Pulmonary artery endothelial cell (primary cell): Measurements from ENCODE around the gene PHOSPHO1. TPM values are rescaled to one million over a fixed set of nuclear protein-coding genes. Genes with fewer than 3 reads are reported as not detected.

Experiments
- DNase-seq: peaks from one replicate; pipeline ENCODE4 v3.0.0-alpha.2; 2011; ENCODE audit warnings: low read depth, low spot score
- total RNA-seq: library from RNA; depleted of rRNA; stranded (reverse); fragments of >200 nt; gene quantifications from 2 replicates; pipeline ENCODE4 v1.2.3, GENCODE V29; 2014

Gene PHOSPHO1
- total RNA-seq, 1 donor from 2014 or later = 0.07 TPM

- DNase-seq = no peak
Measured at GRCh38 chr17:49242813-49243212, 12.2 kb upstream of the PHOSPHO1 start.

- no peak for DNase-seq
Measured at GRCh38 chr17:49241692-49242397, 11.3 kb upstream of the PHOSPHO1 start.

DNA sequence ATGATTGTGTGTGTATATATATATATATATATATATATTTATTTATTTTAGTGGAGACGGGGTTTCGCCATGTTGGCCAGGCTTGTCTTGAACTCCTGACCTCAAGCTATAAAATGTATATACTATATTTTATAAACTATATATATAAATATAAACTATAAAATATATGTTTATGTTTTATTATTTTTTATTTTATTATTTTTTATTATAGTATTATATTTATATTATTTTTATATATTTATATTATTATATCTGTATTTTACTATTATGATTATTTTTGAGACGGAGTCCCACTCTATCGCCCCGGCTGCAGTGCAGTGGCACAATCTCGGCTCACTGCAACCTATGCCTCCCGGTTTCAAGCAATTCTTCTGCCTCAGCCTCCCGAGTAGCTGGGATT lies 10.5 kb upstream of the PHOSPHO1 start:
- DNase-seq = no peak

DNA sequence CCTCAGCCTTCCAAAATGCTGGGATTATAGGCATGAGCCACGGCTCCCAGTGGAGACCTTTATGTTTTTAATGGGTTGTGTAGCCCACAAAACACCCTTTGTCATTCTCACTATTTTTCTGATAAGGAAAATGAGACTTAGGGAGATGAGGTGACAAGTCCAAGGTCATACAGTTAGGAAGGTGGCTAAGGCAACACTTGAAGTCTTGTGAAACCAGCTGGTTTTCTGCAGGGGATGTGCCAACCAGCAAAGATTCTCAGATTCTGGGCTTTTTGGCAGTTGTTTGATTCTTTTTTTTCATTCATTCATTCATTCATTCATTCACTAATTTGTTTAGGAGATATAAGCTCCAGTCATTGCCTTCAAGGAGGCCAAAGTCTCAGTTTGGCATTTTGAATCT lies 10.0 kb upstream of the PHOSPHO1 start:
- DNase-seq = no peak

DNA sequence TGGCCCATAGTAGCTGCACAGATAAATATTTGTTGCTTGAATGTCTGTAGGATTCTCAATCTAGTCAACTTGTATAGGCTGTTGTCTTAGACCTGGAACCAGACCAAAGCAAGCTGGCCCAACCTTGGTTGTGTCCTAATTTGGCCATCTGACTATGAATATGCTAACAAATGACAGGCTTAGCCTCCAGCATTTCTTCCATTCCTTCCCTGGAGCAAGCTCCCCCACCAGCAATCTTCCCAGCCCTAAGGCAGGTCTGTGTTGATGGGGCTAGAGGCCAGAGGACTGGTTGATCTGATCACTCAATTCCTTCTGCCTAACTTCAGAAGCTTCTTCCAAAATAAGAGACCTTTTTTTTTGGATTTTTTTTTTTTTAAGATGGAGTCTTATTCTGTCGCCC lies 9.4 kb upstream of the PHOSPHO1 start:
- no peak for DNase-seq

DNA sequence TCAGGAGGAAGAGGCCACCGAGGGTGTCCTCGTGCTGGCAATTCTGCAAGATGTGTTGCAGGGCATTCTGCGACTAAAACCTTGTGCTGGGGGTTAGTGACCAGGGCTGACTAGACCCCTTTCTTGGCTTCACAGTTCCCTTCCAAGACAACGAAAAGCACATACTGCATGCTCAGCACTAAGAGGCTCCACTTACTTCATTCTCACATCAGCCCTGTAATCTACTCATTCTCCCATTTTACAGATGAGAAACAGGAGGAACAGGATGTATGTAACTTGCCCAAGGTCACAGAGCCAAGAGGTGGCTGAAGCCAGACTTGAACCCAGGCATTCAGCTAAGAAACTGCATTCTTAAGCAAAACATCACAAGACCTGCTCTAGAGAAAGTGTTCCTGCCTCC lies 5.3 kb upstream of the PHOSPHO1 start:
- no peak for DNase-seq

GRCh38 chr17:49234509-49235080 lies 4.0 kb upstream of the PHOSPHO1 start:
- DNase-seq = no peak

GRCh38 chr17:49231563-49231894 lies 942 bp upstream of the PHOSPHO1 start:
- DNase-seq = no peak

GRCh38 chr17:49229805-49230600 lies 584 bp downstream of the PHOSPHO1 start:
- DNase-seq = no peak

GRCh38 chr17:49229076-49229804 lies 1.3 kb downstream of the PHOSPHO1 start:
- no peak for DNase-seq

- peak; percentile 30 for DNase-seq
Measured at GRCh38 chr17:49227436-49228261, 2.9 kb downstream of the PHOSPHO1 start.

GRCh38 chr17:49226771-49227435 lies 3.7 kb downstream of the PHOSPHO1 start:
- DNase-seq = no peak

DNA sequence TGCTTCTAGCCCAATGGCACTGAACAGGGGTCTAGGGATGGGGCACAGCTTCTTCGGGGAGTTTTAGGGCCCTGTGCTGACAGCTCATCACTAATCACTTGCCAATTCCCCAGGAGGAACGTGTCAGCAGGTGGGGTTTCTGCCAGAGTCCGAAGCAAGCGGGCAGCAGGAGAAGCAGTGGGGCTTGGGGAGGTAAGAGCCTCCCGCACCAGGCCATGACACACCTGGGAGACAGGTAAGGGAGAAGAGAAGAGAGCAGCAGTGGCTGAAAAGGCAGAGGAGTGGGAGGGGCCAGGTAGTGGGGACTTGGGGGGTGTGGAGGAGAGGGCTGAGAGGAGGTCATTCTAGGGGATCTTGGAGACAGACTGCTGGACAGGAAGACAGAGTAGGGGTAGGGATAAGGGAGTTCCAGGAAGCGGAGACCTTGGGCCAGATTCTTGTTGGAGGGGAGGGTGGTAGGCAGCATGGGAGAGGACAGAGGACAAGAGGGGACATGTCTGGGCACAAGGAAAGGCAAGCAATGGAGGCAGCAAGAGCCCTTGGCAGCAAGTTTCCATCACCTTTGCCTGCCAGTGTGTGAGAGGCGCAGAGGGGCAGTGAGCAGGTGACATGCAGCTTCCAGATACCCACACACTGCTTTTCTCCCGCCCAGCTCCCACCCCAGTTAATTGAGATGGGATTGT lies 4.9 kb downstream of the PHOSPHO1 start:
- DNase-seq = no peak

GRCh38 chr17:49224997-49225337 lies 5.6 kb downstream of the PHOSPHO1 start:
- DNase-seq = no peak

GRCh38 chr17:49224198-49224996 lies 6.2 kb downstream of the PHOSPHO1 start:
- DNase-seq = no peak

DNA sequence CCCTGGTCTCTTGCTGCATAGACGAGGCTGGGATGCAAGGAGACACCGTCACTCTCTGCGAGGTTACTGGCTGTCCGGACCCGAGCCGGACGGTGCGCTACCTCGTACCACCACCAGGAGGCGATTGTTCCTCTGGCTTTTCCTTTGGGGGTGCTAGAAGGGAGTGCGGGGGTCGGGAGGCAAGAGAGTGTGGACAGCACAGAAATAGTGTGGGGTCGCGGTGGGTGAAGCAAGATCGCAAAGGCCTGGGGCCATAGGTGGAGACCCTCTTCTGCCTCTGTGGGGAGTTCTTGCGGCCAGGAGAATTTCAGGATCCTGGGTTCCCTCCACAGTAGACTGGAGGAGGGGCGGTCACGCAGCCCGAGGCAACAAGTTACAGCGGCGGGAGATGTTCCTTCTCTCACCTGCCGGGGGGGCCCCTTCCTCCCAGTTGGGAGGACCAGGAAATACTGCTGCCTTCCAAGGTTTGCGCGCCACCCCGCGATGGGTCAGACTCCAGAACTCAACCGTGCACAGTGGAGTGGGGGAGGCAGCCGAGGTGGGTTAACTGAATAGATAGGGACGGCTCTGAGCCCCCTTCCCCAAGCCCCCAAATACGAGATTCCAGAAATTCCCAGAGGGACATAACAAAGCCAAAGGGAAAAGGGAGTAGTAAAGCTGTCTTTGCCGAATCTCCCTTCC lies 6.9 kb downstream of the PHOSPHO1 start:
- no peak for DNase-seq

DNA sequence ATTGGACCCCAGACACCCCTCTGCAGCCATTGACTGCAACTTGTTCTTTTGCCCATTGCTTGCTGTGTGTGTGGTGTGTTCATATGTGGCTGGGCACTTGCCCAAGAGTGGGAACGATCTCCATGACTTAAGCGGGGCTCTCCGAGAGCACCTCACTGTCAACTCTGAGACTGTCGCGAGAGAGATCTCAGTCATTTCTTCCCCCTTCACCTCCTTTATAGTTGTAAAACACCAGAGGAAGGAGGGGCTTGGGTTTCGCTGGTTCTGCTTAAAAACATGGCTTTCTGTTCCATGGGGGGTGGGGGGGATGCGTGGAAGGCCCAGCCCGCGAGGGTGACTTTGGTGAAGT lies 7.4 kb downstream of the PHOSPHO1 start:
- DNase-seq = no peak

DNA sequence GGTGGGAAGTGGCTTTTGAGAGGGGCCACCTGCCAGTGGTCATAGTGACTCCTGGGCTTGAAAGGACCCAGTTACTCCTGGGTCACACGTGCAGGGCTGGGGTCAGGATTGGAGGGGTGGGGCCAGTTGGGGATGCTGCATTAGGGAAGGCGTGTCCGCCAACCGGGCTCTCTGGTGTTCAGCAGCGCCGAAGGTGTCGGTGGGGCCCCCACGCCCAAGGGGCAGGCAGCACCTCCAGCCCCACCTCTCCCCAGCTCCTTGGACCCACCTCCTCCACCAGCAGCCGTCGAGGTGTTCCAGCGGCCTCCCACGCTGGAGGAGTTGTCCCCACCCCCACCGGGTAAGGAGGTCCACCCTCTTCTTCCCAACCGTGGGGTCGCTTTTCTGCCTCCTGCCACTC lies 10.6 kb downstream of the PHOSPHO1 start:
- DNase-seq = no peak
